DND-41 (cell line): Measurements from ENCODE around the gene PUS7L.

Experiments
- CTCF ChIP-seq: IDR thresholded peaks from 2 replicates; pipeline ENCODE4 v1.5.1; 2012; ENCODE audit warnings: borderline replicate concordance, low read length, moderate library complexity, mild to moderate bottlenecking; ENCODE audit not compliant: poor library complexity, severe bottlenecking; ENCODE audit errors: extremely low read depth
- EZH2 ChIP-seq: IDR thresholded peaks from 3 replicates; pipeline ENCODE4 v1.6.1; 2012; ENCODE audit warnings: borderline replicate concordance, low read depth, mild to moderate bottlenecking, moderate library complexity, low read length, inconsistent platforms; ENCODE audit not compliant: severe bottlenecking

GRCh38 chr12:43728698-43729097 lies 29.9 kb downstream of the PUS7L start:
- TF ChIP-seq CTCF: no peak
- TF ChIP-seq EZH2: no peak
